Hematopoietic multipotent progenitor cell treated with erythropoietin and hydrocortisone succinate and interleukin-3 and kit ligand, for 17 days (in vitro differentiated cells): Measurements from ENCODE around the gene PIK3CG.

ENCODE experiments used
- DNase-seq: peaks from one replicate; pipeline ENCODE4 v3.0.0-alpha.2; 2015; ENCODE audit warnings: low spot score

Gene PIK3CG

GRCh38 chr7:106858618-106859532 is 6.2 kb upstream of the PIK3CG start:
- no peak for DNase-seq

GRCh38 chr7:106862317-106863089 is 2.6 kb upstream of the PIK3CG start:
- DNase-seq: no peak

GRCh38 chr7:106863274-106863997 is 1.6 kb upstream of the PIK3CG start:
- no peak for DNase-seq

- no peak for DNase-seq
These were observed 592 bp upstream of the PIK3CG start for GRCh38 chr7:106864298-106865081.

GRCh38 chr7:106866298-106867281 is 1.5 kb downstream of the PIK3CG start:
- no peak for DNase-seq

- DNase-seq: no peak
These were observed 2.7 kb downstream of the PIK3CG start for GRCh38 chr7:106867641-106868351.

- DNase-seq: no peak
These were observed 3.3 kb downstream of the PIK3CG start for GRCh38 chr7:106868364-106868763.

GRCh38 chr7:106869954-106870353 is 4.9 kb downstream of the PIK3CG start:
- DNase-seq: no peak

- DNase-seq: no peak
These were observed 5.4 kb downstream of the PIK3CG start for GRCh38 chr7:106870528-106870927.

- no peak for DNase-seq
These were observed 5.9 kb downstream of the PIK3CG start for GRCh38 chr7:106870983-106871410.

- DNase-seq: no peak
These were observed 6.9 kb downstream of the PIK3CG start for GRCh38 chr7:106871793-106872571.

GRCh38 chr7:106872763-106873162 is 7.7 kb downstream of the PIK3CG start:
- no peak for DNase-seq

- no peak for DNase-seq
These were observed 9.0 kb downstream of the PIK3CG start for GRCh38 chr7:106874076-106874475.

- no peak for DNase-seq
These were observed 10.4 kb downstream of the PIK3CG start for GRCh38 chr7:106875508-106875907.

- no peak for DNase-seq
These were observed 13.8 kb downstream of the PIK3CG start for GRCh38 chr7:106878748-106879439.

- no peak for DNase-seq
These were observed 16.9 kb downstream of the PIK3CG start for GRCh38 chr7:106881984-106882383.

- DNase-seq: no peak
These were observed 18.5 kb downstream of the PIK3CG start for GRCh38 chr7:106883456-106884026.

- no peak for DNase-seq
These were observed 20.6 kb downstream of the PIK3CG start for GRCh38 chr7:106885652-106886051.
